Neural progenitor cell (in vitro differentiated cells): ENCODE results near the gene TEX54. TPM values are rescaled to one million over a fixed set of nuclear protein-coding genes. Genes with fewer than 3 reads are reported as not detected.
A peak's percentile ranks its signal among the peaks of the same experiment; 100 is the strongest.

Experiments used
- DNase-seq: peaks from one replicate; pipeline ENCODE4 v3.0.0-alpha.2; 2016; ENCODE audit warnings: low spot score
- H2AFZ ChIP-seq: fragments of 200-600 bp; sonication (generic); replicated peaks from 2 replicates; pipeline ENCODE4 v1.6.1; 2016; ENCODE audit warnings: antibody characterized with exemption
- H3F3A ChIP-seq: fragments of 200-600 bp; sonication (generic); 2 replicates; pipeline ENCODE4 v1.6.1; 2016; ENCODE audit warnings: antibody characterized with exemption, low read depth
- H3K27ac ChIP-seq: fragments of 200-600 bp; sonication (generic); 2 replicates; pipeline ENCODE4 v1.5.1; 2016; ENCODE audit warnings: mild to moderate bottlenecking
- H3K27me3 ChIP-seq: fragments of 200-600 bp; sonication (generic); 2 replicates; pipeline ENCODE4 v1.6.1; 2016; ENCODE audit warnings: mild to moderate bottlenecking, moderate library complexity
- H3K36me3 ChIP-seq: fragments of 200-600 bp; sonication (generic); 2 replicates; pipeline ENCODE4 v1.5.1; 2016
- H3K4me1 ChIP-seq: fragments of 200-600 bp; sonication (generic); 2 replicates; pipeline ENCODE4 v1.6.1; 2016; ENCODE audit warnings: mixed run types
- H3K4me2 ChIP-seq: fragments of 200-600 bp; sonication (generic); 2 replicates; pipeline ENCODE4 v1.6.1; 2016
- H3K4me3 ChIP-seq: fragments of 200-600 bp; sonication (generic); 2 replicates; pipeline ENCODE4 v1.5.1; 2016
- H3K79me2 ChIP-seq: fragments of 200-600 bp; sonication (generic); 2 replicates; pipeline ENCODE4 v1.6.1; 2016; ENCODE audit warnings: low read depth
- H3K9ac ChIP-seq: fragments of 200-600 bp; sonication (generic); 2 replicates; pipeline ENCODE4 v1.6.1; 2016
- H3K9me3 ChIP-seq: fragments of 200-600 bp; sonication (generic); 2 replicates; pipeline ENCODE4 v1.5.1; 2016; ENCODE audit warnings: low read depth
- H4K20me1 ChIP-seq: fragments of 200-600 bp; sonication (generic); 2 replicates; pipeline ENCODE4 v1.6.1; 2016; ENCODE audit warnings: low read depth
- H3K27ac Mint-ChIP-seq: 3 replicates; pipeline ENCODE4 v1.8.0; 2021; ENCODE audit warnings: mixed read lengths
- H3K27me3 Mint-ChIP-seq: 2 replicates; pipeline ENCODE4 v1.8.0; 2022; ENCODE audit warnings: low read depth, mild to moderate bottlenecking, inconsistent platforms, moderate library complexity, mixed read lengths; ENCODE audit not compliant: insufficient read depth
- H3K36me3 Mint-ChIP-seq: 3 replicates; pipeline ENCODE4 v1.8.0; 2021; ENCODE audit warnings: mixed read lengths
- H3K4me1 Mint-ChIP-seq: 3 replicates; pipeline ENCODE4 v1.8.0; 2021; ENCODE audit warnings: mixed read lengths
- H3K4me3 Mint-ChIP-seq: 3 replicates; pipeline ENCODE4 v1.8.0; 2021; ENCODE audit warnings: mild to moderate bottlenecking, moderate library complexity, mixed read lengths
- H3K9me3 Mint-ChIP-seq: 3 replicates; pipeline ENCODE4 v1.8.0; 2020; ENCODE audit warnings: mixed read lengths
- EZH2 ChIP-seq: fragments of 200-600 bp; sonication (generic); IDR thresholded peaks from 2 replicates; pipeline ENCODE4 v1.6.1; 2017; ENCODE audit warnings: antibody characterized with exemption, mild to moderate bottlenecking, moderate library complexity
- EZH2phosphoT487 ChIP-seq: fragments of 200-600 bp; sonication (generic); IDR thresholded peaks from 2 replicates; pipeline ENCODE4 v1.6.1; 2017; ENCODE audit warnings: antibody characterized with exemption
- total RNA-seq: library from RNA; depleted of rRNA; stranded (reverse); fragments of >200 nt; gene quantifications from 2 replicates; pipeline ENCODE4 v1.2.3, GENCODE V29; 2015; ENCODE audit warnings: low replicate concordance
- TF ChIP-seq, protein P1 (sequence below): fragments of 200-600 bp; sonication (generic); IDR thresholded peaks from 2 replicates; pipeline ENCODE4 v1.5.1; 2017; ENCODE audit warnings: antibody characterized with exemption, mild to moderate bottlenecking

The TEX54 gene
- total RNA-seq, 1 donor from 2014 or later = not detected

DNA sequence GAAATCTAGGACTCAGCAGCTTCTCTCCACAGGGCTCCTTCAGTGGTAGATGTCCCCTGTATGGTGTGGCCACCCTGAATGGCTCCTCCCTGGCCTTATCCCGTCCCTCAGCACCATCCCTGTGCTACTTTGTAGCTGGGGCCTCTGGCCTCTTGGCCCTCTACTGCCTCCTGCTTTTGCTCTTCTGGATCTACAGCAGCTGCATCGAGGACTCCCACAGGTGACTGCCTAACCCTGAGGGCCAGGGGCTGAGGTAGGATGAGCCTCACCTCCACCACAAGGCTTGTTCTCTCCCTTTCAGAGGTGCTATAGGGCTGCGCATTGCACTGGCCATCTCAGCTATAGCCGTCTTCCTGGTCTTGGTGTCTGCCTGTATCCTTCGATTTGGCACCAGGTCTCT is 43.6 kb downstream of the TEX54 start:
- peaks cover 16% of the 10 kb centered on the region for H4K20me1 ChIP-seq
- Mint-ChIP-seq H3K27me3 (peaks cover 7% of the 10 kb centered on the region), H3K9me3 (no peaks in the 10 kb centered on the region), H3K4me3 (peak overlapping the region; percentile 89), H3K27ac (no peak overlapping the region), H3K36me3 (peaks cover 17% of the 10 kb centered on the region), H3K4me1 (peaks cover 31% of the 10 kb centered on the region)
- no peaks in the 10 kb centered on the region for H3K9me3 ChIP-seq
- no peaks in the 10 kb centered on the region for H3K27me3 ChIP-seq
- no peak overlapping the region for H2AFZ ChIP-seq
- TF ChIP-seq EZH2phosphoT487 (no peak), EZH2 (no peak)
- TF ChIP-seq, protein P1, sequence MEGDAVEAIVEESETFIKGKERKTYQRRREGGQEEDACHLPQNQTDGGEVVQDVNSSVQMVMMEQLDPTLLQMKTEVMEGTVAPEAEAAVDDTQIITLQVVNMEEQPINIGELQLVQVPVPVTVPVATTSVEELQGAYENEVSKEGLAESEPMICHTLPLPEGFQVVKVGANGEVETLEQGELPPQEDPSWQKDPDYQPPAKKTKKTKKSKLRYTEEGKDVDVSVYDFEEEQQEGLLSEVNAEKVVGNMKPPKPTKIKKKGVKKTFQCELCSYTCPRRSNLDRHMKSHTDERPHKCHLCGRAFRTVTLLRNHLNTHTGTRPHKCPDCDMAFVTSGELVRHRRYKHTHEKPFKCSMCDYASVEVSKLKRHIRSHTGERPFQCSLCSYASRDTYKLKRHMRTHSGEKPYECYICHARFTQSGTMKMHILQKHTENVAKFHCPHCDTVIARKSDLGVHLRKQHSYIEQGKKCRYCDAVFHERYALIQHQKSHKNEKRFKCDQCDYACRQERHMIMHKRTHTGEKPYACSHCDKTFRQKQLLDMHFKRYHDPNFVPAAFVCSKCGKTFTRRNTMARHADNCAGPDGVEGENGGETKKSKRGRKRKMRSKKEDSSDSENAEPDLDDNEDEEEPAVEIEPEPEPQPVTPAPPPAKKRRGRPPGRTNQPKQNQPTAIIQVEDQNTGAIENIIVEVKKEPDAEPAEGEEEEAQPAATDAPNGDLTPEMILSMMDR = no peak
- no peak overlapping the region for H3K4me3 ChIP-seq
- peaks cover 6% of the 10 kb centered on the region for H3K4me1 ChIP-seq
- H3K27ac ChIP-seq = no peak overlapping the region
- DNase-seq = no peak
- H3K36me3 ChIP-seq = no peaks in the 10 kb centered on the region
- no peak overlapping the region for H3K4me2 ChIP-seq
- H3F3A ChIP-seq = peaks cover 74% of the 10 kb centered on the region
- peaks cover 50% of the 10 kb centered on the region for H3K79me2 ChIP-seq
- H3K9ac ChIP-seq = no peak overlapping the region

DNA sequence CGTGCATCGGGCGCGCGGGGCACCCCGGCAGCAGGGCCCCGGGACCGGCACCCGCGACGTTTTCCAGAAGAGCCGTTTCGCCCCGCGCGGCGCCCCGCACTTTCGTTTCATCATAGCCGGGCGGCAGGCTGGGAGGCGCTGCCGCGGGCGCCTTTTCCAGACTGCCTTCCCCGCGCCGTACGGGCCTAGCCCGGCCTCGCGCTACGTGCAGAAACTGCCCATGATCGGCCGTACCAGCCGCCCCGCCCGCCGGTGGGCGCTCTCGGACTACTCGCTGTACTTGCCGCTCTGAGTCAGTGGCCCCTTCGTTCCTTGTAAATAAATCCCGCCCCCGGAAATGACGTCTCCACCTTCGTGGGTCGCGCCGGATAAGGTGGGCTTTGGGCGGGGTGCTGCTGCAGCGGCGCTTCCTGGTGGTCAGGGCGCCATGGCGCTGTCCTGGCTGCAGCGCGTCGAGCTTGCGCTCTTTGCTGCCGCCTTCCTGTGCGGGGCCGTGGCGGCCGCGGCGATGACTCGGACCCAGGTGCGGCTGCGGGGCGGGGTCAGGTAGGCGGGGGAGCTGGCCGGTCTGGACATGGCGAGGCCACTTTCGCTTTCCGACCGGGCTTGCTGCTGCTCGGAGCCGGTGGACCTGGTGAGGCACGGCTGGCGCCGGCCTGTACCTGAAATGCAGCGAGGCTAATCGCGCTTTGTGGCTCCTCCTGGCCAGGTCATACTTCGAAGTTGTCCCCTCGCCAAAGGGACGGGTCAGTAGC is 45.5 kb downstream of the TEX54 start, which contains the start of gene TMEM179B:
Gene TMEM179B (plus strand): TSS at position 398 of the 755 bp plus-strand sequence. CDS start 30 bp downstream, at position 428.
- H2AFZ ChIP-seq = peak within 1 kb of the TSS; percentile 40
- DNase-seq = peak; percentile 99
- H3K4me1 ChIP-seq = peaks cover 6% of the 10 kb centered on the region
- TF ChIP-seq, protein P1 = peak; percentile 44
- no peak for TF ChIP-seq EZH2phosphoT487
- Mint-ChIP-seq H3K9me3 (no peaks in the 10 kb centered on the region), H3K27me3 (peaks cover 7% of the 10 kb centered on the region), H3K4me1 (peaks cover 26% of the 10 kb centered on the region), H3K36me3 (peaks cover 25% of the 10 kb centered on the region), H3K4me3 (peak within 1 kb of the TSS; percentile 89), H3K27ac (peak within 1 kb of the TSS; percentile 37)
- no peaks in the 10 kb centered on the region for H3K36me3 ChIP-seq
- H3K4me3 ChIP-seq = peak within 1 kb of the TSS; percentile 79
- H3K27ac ChIP-seq = peak within 1 kb of the TSS; percentile 84
- H3K9ac ChIP-seq = peak within 1 kb of the TSS; percentile 76
- peaks cover 16% of the 10 kb centered on the region for H4K20me1 ChIP-seq
- H3K4me2 ChIP-seq = peak within 1 kb of the TSS; percentile 85
- peaks cover 50% of the 10 kb centered on the region for H3K79me2 ChIP-seq
- no peaks in the 10 kb centered on the region for H3K27me3 ChIP-seq
- H3F3A ChIP-seq = peaks cover 61% of the 10 kb centered on the region
- no peaks in the 10 kb centered on the region for H3K9me3 ChIP-seq

DNA sequence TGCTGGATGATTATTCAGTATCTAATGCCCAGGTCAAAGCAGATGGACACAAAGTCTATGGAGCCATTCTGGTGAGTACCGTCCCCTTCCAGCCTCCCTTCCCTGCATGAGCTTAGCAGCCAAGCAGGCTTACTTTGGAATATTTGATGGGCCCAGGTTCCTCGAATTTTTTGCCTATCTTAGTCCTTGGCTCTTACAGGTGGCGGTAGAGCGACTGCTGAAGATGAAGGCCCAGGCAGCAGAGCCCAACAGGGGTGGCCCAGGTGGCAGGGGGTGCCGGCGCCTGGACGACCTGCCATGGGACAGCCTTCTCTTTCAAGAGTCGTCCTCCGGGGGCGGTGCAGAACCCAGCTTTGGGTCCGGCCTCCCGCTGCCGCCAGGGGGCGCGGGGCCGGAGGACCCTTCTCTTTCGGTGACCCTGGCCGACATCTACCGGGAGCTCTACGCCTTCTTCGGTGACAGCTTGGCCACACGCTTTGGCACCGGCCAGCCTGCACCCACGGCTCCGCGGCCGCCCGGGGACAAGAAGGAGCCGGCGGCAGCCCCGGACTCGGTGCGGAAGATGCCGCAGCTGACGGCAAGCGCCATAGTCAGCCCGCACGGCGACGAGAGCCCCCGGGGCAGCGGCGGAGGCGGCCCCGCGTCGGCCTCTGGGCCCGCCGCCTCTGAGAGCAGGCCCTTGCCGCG is 46.2 kb downstream of the TEX54 start:
- Histone ChIP-seq H2AFZ (peak overlapping the region; percentile 10), H3K36me3 (no peaks in the 10 kb centered on the region), H3K4me3 (peak overlapping the region; percentile 79), H3K4me2 (peak overlapping the region; percentile 85), H3K27me3 (no peaks in the 10 kb centered on the region), H3F3A (peaks cover 58% of the 10 kb centered on the region), H4K20me1 (peaks cover 16% of the 10 kb centered on the region), H3K9ac (no peak overlapping the region), H3K79me2 (peaks cover 47% of the 10 kb centered on the region), H3K27ac (peak overlapping the region; percentile 84), H3K9me3 (no peaks in the 10 kb centered on the region), H3K4me1 (peaks cover 6% of the 10 kb centered on the region)
- no peaks in the 10 kb centered on the region for H3K9me3 Mint-ChIP-seq
- TF ChIP-seq EZH2phosphoT487 (no peak), EZH2 (peak; percentile 39)
- TF ChIP-seq, protein P1 = peak; percentile 91
- peak; percentile 96 for DNase-seq
- H3K27ac Mint-ChIP-seq = no peak overlapping the region
- H3K4me1 Mint-ChIP-seq = peaks cover 22% of the 10 kb centered on the region
- H3K4me3 Mint-ChIP-seq = peak overlapping the region; percentile 85
- H3K27me3 Mint-ChIP-seq = peaks cover 4% of the 10 kb centered on the region
- peaks cover 28% of the 10 kb centered on the region for H3K36me3 Mint-ChIP-seq
